Measurements from ENCODE around the gene NUP62CL. TPM values are rescaled to one million over a fixed set of nuclear protein-coding genes. Genes with fewer than 3 reads are reported as not detected.

Gene NUP62CL
- total and polyA plus RNA-seq, 2 of the 13 experiments (the other 11 are each of a cell fraction or from before 2014, with no cell fraction given) = 4.2 to 5.8 TPM

- TF ChIP-seq HNF1A (IDR thresholded peaks at IDR 0.05; ENCODE audit: low read depth) (no peak), HNF1A (CRISPR knock-in tag; IDR thresholded peaks at IDR 0.05; ENCODE audit: borderline replicate concordance) (no peak), UBTF (CRISPR knock-in tag; IDR thresholded peaks at IDR 0.05) (peak; percentile 22; the same call in 1 of the 2 replicates), ARNT (IDR thresholded peaks at IDR 0.05) (no peak), POGZ (CRISPR knock-in tag; IDR thresholded peaks at IDR 0.05) (peak; percentile 49; the same call in 1 of the 2 replicates), ISX (CRISPR knock-in tag; conservative IDR thresholded peaks at IDR 0.05) (no peak), RFX3 (CRISPR knock-in tag; IDR thresholded peaks at IDR 0.05) (peak; percentile 78), POLR2AphosphoS5 (IDR thresholded peaks at IDR 0.05; ENCODE audit: low read depth, low read length) (peak; percentile 26; the same call in 1 of the 2 replicates), ZNF468 (CRISPR knock-in tag; IDR thresholded peaks at IDR 0.05) (no peak), NR2C2 (CRISPR knock-in tag; IDR thresholded peaks at IDR 0.05; ENCODE audit: borderline replicate concordance) (peak; percentile 68), ETV5 (CRISPR knock-in tag; IDR thresholded peaks at IDR 0.05; ENCODE audit: borderline replicate concordance) (no peak), ZNF296 (CRISPR knock-in tag; conservative IDR thresholded peaks at IDR 0.05) (no peak), ZNF552 (CRISPR knock-in tag; IDR thresholded peaks at IDR 0.05; ENCODE audit: borderline replicate concordance) (no peak), ATF7 (IDR thresholded peaks at IDR 0.05) (no peak), ATF7 (CRISPR knock-in tag; IDR thresholded peaks at IDR 0.05) (no peak)
- TF ChIP-seq, protein P1, sequence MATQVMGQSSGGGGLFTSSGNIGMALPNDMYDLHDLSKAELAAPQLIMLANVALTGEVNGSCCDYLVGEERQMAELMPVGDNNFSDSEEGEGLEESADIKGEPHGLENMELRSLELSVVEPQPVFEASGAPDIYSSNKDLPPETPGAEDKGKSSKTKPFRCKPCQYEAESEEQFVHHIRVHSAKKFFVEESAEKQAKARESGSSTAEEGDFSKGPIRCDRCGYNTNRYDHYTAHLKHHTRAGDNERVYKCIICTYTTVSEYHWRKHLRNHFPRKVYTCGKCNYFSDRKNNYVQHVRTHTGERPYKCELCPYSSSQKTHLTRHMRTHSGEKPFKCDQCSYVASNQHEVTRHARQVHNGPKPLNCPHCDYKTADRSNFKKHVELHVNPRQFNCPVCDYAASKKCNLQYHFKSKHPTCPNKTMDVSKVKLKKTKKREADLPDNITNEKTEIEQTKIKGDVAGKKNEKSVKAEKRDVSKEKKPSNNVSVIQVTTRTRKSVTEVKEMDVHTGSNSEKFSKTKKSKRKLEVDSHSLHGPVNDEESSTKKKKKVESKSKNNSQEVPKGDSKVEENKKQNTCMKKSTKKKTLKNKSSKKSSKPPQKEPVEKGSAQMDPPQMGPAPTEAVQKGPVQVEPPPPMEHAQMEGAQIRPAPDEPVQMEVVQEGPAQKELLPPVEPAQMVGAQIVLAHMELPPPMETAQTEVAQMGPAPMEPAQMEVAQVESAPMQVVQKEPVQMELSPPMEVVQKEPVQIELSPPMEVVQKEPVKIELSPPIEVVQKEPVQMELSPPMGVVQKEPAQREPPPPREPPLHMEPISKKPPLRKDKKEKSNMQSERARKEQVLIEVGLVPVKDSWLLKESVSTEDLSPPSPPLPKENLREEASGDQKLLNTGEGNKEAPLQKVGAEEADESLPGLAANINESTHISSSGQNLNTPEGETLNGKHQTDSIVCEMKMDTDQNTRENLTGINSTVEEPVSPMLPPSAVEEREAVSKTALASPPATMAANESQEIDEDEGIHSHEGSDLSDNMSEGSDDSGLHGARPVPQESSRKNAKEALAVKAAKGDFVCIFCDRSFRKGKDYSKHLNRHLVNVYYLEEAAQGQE (IDR thresholded peaks at IDR 0.05; ENCODE audit: borderline replicate concordance in 1 of 2, low read depth in 1 of 2, low read length in 2 of 2) = no peak
- TF ChIP-seq, protein P2, sequence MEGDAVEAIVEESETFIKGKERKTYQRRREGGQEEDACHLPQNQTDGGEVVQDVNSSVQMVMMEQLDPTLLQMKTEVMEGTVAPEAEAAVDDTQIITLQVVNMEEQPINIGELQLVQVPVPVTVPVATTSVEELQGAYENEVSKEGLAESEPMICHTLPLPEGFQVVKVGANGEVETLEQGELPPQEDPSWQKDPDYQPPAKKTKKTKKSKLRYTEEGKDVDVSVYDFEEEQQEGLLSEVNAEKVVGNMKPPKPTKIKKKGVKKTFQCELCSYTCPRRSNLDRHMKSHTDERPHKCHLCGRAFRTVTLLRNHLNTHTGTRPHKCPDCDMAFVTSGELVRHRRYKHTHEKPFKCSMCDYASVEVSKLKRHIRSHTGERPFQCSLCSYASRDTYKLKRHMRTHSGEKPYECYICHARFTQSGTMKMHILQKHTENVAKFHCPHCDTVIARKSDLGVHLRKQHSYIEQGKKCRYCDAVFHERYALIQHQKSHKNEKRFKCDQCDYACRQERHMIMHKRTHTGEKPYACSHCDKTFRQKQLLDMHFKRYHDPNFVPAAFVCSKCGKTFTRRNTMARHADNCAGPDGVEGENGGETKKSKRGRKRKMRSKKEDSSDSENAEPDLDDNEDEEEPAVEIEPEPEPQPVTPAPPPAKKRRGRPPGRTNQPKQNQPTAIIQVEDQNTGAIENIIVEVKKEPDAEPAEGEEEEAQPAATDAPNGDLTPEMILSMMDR (CRISPR knock-in tag; IDR thresholded peaks at IDR 0.05) = 0 out of 2 replicates have a peak, but pooled peaks have one; percentile 5
These were observed at the start of gene NUP62CL, which contains the start of gene DNAAF6 (continued) for GRCh38 chrX:107205770-107206696.

All from HepG2 (cell line).